Measurements from ENCODE around the gene CNGA1.

The CNGA1 gene

GRCh38 chr4:48016141-48017107 is at the start of gene CNGA1, which contains the start of gene NIPAL1:
Gene CNGA1 (minus strand): TSS chr4:48016681. CDS start chr4:47952689, 63,992 bp downstream.
Gene NIPAL1 (plus strand): TSS chr4:48016772. CDS start chr4:48016840, 68 bp downstream.
- DNase-seq (ENCODE audit: low read depth in 2 of 2) = peak; percentile 17 to 54

GRCh38 chr4:48065587-48066052 is 49.1 kb upstream of the CNGA1 start:
- DNase-seq (ENCODE audit: low read depth in 2 of 2) = no peak

GRCh38 chr4:48064349-48064748 is 47.9 kb upstream of the CNGA1 start:
- no peak for DNase-seq (ENCODE audit: low read depth in 2 of 2)

- DNase-seq (ENCODE audit: low read depth in 2 of 2) = no peak
These were observed 42.4 kb upstream of the CNGA1 start for GRCh38 chr4:48058617-48059530.

- DNase-seq (ENCODE audit: low read depth in 2 of 2) = no peak
These were observed 34.6 kb upstream of the CNGA1 start for GRCh38 chr4:48051078-48051477.

- DNase-seq (ENCODE audit: low read depth in 2 of 2) = no peak
These were observed 33.0 kb upstream of the CNGA1 start for GRCh38 chr4:48049483-48049882.

GRCh38 chr4:48047896-48048295 is 31.4 kb upstream of the CNGA1 start:
- no peak for DNase-seq (ENCODE audit: low read depth in 2 of 2)

- DNase-seq (ENCODE audit: low read depth in 2 of 2) = peak in 1 of 2 donors; percentile 21
These were observed 31.0 kb upstream of the CNGA1 start for GRCh38 chr4:48047421-48047844.

GRCh38 chr4:48046059-48046458 is 29.6 kb upstream of the CNGA1 start:
- DNase-seq (ENCODE audit: low read depth in 2 of 2) = no peak

- DNase-seq (ENCODE audit: low read depth in 2 of 2) = no peak
These were observed 27.8 kb upstream of the CNGA1 start for GRCh38 chr4:48044298-48044697.

- no peak for DNase-seq (ENCODE audit: low read depth in 2 of 2)
These were observed 27.0 kb upstream of the CNGA1 start for GRCh38 chr4:48043504-48043903.

- DNase-seq (ENCODE audit: low read depth in 2 of 2) = no peak
These were observed 26.5 kb upstream of the CNGA1 start for GRCh38 chr4:48042979-48043461.

GRCh38 chr4:48041535-48042137 is 25.2 kb upstream of the CNGA1 start:
- no peak for DNase-seq (ENCODE audit: low read depth in 2 of 2)

- no peak for DNase-seq (ENCODE audit: low read depth in 2 of 2)
These were observed 23.1 kb upstream of the CNGA1 start for GRCh38 chr4:48039561-48039960.

- DNase-seq (ENCODE audit: low read depth in 2 of 2) = no peak
These were observed 22.2 kb upstream of the CNGA1 start for GRCh38 chr4:48038666-48039065.

GRCh38 chr4:48037117-48037462 is 20.6 kb upstream of the CNGA1 start:
- DNase-seq (ENCODE audit: low read depth in 2 of 2) = no peak

- no peak for DNase-seq (ENCODE audit: low read depth in 2 of 2)
These were observed 19.5 kb upstream of the CNGA1 start for GRCh38 chr4:48035952-48036351.

GRCh38 chr4:48033825-48034413 is 17.4 kb upstream of the CNGA1 start:
- peak in 1 of 2 donors; percentile 42 for DNase-seq (ENCODE audit: low read depth in 2 of 2)

- DNase-seq (ENCODE audit: low read depth in 2 of 2) = no peak
These were observed 16.9 kb upstream of the CNGA1 start for GRCh38 chr4:48033412-48033811.

- no peak for DNase-seq (ENCODE audit: low read depth in 2 of 2)
These were observed 16.2 kb upstream of the CNGA1 start for GRCh38 chr4:48032721-48033120.

Data from stimulated activated CD4-positive, alpha-beta T cell treated with anti-CD3 and anti-CD28 coated beads, Interleukin-1b, Interleukin-23, amount 100 ng/mL, for 1 hour (primary cell).